Liver (tissue), 9 donors: Measurements from ENCODE around the gene FAM13A. TPM values are rescaled to one million over a fixed set of nuclear protein-coding genes. Genes with fewer than 3 reads are reported as not detected.

Experiments used
- DNase-seq: peaks from one replicate; pipeline ENCODE4 v3.0.0-alpha.2; 2017; ENCODE audit warnings: low spot score
- H3K27ac ChIP-seq, 2 donors: one replicate each; pipeline ENCODE4 v1.7.0; 2013; ENCODE audit warnings: inconsistent platforms in 2 of 2, low read length in 2 of 2, control low read depth in 1 of 2, low read depth in 1 of 2, mild to moderate bottlenecking in 1 of 2
- H3K27me3 ChIP-seq, 4 donors: one replicate each; pipeline versions ENCODE4 v1.6.1 to v1.7.0; 2013; ENCODE audit warnings: low read length in 3 of 4, inconsistent platforms in 1 of 4, mild to moderate bottlenecking in 1 of 4, moderate library complexity in 1 of 4; ENCODE audit not compliant: control insufficient read depth in 4 of 4, insufficient read depth in 4 of 4
- H3K36me3 ChIP-seq, 4 donors: one replicate each; pipeline versions ENCODE4 v1.6.1 to v1.7.0; 2013; ENCODE audit warnings: low read length in 3 of 4, mild to moderate bottlenecking in 3 of 4, low read depth in 1 of 4, moderate library complexity in 1 of 4; ENCODE audit not compliant: control insufficient read depth in 4 of 4, insufficient read depth in 3 of 4
- H3K4me1 ChIP-seq, 4 donors: one replicate each; pipeline versions ENCODE4 v1.6.1 to v1.7.0; 2013; ENCODE audit warnings: low read length in 3 of 4, mild to moderate bottlenecking in 3 of 4, moderate library complexity in 1 of 4; ENCODE audit not compliant: control insufficient read depth in 4 of 4, insufficient read depth in 4 of 4
- H3K4me3 ChIP-seq, 3 donors: one replicate each; pipeline versions ENCODE4 v1.6.1 to v1.7.0; 2013; ENCODE audit warnings: low read length in 3 of 3, control low read depth in 1 of 3, low read depth in 1 of 3, mild to moderate bottlenecking in 1 of 3
- H3K9ac ChIP-seq, 2 donors: one replicate each; pipeline ENCODE4 v1.7.0; 2013; ENCODE audit warnings: low read length in 2 of 2, mild to moderate bottlenecking in 2 of 2, moderate library complexity in 2 of 2, control low read depth in 1 of 2, low read depth in 1 of 2
- H3K9me3 ChIP-seq, 4 donors: one replicate each; pipeline versions ENCODE4 v1.6.1 to v1.7.0; 2013; ENCODE audit warnings: low read length in 3 of 4; ENCODE audit not compliant: control insufficient read depth in 4 of 4
- EGR1 ChIP-seq, 2 donors: IDR thresholded peaks; 2 replicates each; pipeline ENCODE4 v1.6.1; 2016 to 2018; ENCODE audit warnings: antibody characterized with exemption in 2 of 2, low read depth in 2 of 2
- FOXA1 ChIP-seq: IDR thresholded peaks from 2 replicates; pipeline ENCODE4 v1.6.1; 2016; ENCODE audit warnings: antibody characterized with exemption
- FOXA2 ChIP-seq: IDR thresholded peaks from 2 replicates; pipeline ENCODE4 v1.6.1; 2016; ENCODE audit warnings: antibody characterized with exemption
- GABPA ChIP-seq, 2 donors: IDR thresholded peaks in 1 of 2; conservative IDR thresholded peaks in 1 of 2; 2 replicates each; pipeline ENCODE4 v1.6.1; 2016; ENCODE audit warnings: antibody characterized with exemption in 2 of 2, mild to moderate bottlenecking in 1 of 2, moderate library complexity in 1 of 2
- HNF4A ChIP-seq, 2 donors: conservative IDR thresholded peaks; 2 replicates each; pipeline ENCODE4 v1.6.1; 2016; ENCODE audit warnings: antibody characterized with exemption in 2 of 2, mild to moderate bottlenecking in 2 of 2
- HNF4G ChIP-seq: IDR thresholded peaks from 2 replicates; pipeline ENCODE4 v1.6.1; 2016; ENCODE audit warnings: antibody characterized with exemption
- JUND ChIP-seq, 2 donors: IDR thresholded peaks; 2 replicates each; pipeline ENCODE4 v1.6.1; 2016; ENCODE audit warnings: antibody characterized with exemption in 2 of 2
- NR2F2 ChIP-seq: IDR thresholded peaks from 2 replicates; pipeline ENCODE4 v1.6.1; 2016; ENCODE audit warnings: antibody characterized with exemption
- RAD21 ChIP-seq, 2 donors: IDR thresholded peaks; 2 replicates each; pipeline ENCODE4 v1.6.1; 2016; ENCODE audit warnings: antibody characterized with exemption in 2 of 2, mild to moderate bottlenecking in 2 of 2
- RXRA ChIP-seq, 2 donors: IDR thresholded peaks; 2 replicates each; pipeline ENCODE4 v1.6.1; 2017 to 2018; ENCODE audit warnings: antibody characterized with exemption in 2 of 2, mild to moderate bottlenecking in 1 of 2
- SP1 ChIP-seq: IDR thresholded peaks from 2 replicates; pipeline ENCODE4 v1.6.1; 2018; ENCODE audit warnings: antibody characterized with exemption, mild to moderate bottlenecking
- TAF1 ChIP-seq: conservative IDR thresholded peaks from 2 replicates; pipeline ENCODE4 v1.6.1; 2016; ENCODE audit warnings: antibody characterized with exemption, mild to moderate bottlenecking
- YY1 ChIP-seq: IDR thresholded peaks from 2 replicates; pipeline ENCODE4 v1.6.1; 2016; ENCODE audit warnings: antibody characterized with exemption, mild to moderate bottlenecking
- WGBS: extraction: QIAGEN DNeasy Blood & Tissue Kit; methylation state at CpG from one replicate; pipeline ENCODE4 v1.1.7; 2013; 5-methylcytosine and 5-hydroxymethylcytosine counted together
- polyA plus RNA-seq, 2 donors: library from polyadenylated mRNA; stranded (reverse) in 1 of 2; unstranded in 1 of 2; fragments of 200-250 nt in 1 of 2; fragments of >200 nt in 1 of 2; fragmentation: Nextera tagmentation in 1 of 2; extraction: Ambion mirVana in 1 of 2; gene quantifications; one replicate each; pipeline versions ENCODE4 v1.2.1 to v1.2.3, GENCODE V29; 2013 to 2015
- total RNA-seq, 2 donors: library from RNA; depleted of rRNA; stranded (reverse); fragments of >200 nt; gene quantifications; one replicate each; pipeline ENCODE4 v1.2.3, GENCODE V29; 2014
- TF ChIP-seq, protein P1 (sequence below): IDR thresholded peaks from 2 replicates; pipeline ENCODE4 v1.6.1; 2016; ENCODE audit warnings: antibody characterized with exemption
- TF ChIP-seq, protein P2 (sequence below): IDR thresholded peaks from 2 replicates; pipeline ENCODE4 v1.6.1; 2016; ENCODE audit warnings: antibody characterized with exemption
- TF ChIP-seq, protein P3 (sequence below): fragments of 150-350 bp; IDR thresholded peaks from 2 replicates; pipeline ENCODE4 v1.5.1; 2017; ENCODE audit warnings: improper control_type of control experiment, low read depth, low read length; ENCODE audit not compliant: missing input control
- TF ChIP-seq, protein P4 (sequence below): IDR thresholded peaks from 2 replicates; pipeline ENCODE4 v1.6.1; 2016; ENCODE audit warnings: antibody characterized with exemption
- TF ChIP-seq, protein P5 (sequence below): IDR thresholded peaks from 2 replicates; pipeline ENCODE4 v1.6.1; 2016; ENCODE audit warnings: antibody characterized with exemption, mild to moderate bottlenecking
- donor health status: healthy.
- donor health status: healthy.
- donor health status: healthy.
- donor health status: healthy.
- donor health status: healthy.

The FAM13A gene
- total and polyA plus RNA-seq, 4 donors = 14.9 to 52.9 (median 27.6) TPM

DNA sequence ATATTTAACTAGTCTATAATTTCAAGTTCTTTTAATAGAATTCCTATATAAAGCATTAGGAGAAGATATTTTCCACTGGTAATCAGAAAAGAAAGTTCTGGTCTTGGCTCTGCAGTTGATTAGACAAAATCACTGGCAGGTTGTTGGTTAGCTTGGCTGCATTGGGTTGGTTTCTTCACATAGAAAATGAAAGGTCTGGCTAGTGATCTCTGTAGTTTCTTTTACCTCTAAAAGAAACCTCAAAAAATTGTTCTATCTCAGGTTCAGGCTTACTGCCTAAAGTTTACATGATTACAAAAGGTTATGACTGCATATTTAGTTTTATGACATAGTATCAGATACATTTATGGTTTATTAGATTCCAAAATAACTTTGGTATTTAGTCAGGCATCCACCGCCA, 263.5 kb downstream of the FAM13A start:
- Histone ChIP-seq H3K4me1 (no peaks in the 10 kb centered on the region), H3K4me3 (no peak overlapping the region), H3K27me3 (no peaks in the 10 kb centered on the region), H3K36me3 (no peaks in the 10 kb centered on the region), H3K9ac (no peak overlapping the region), H3K27ac (no peak overlapping the region), H3K9me3 (no peaks in the 10 kb centered on the region)
- no peak for TF ChIP-seq SP1
- no peak for TF ChIP-seq FOXA1
- no peak for TF ChIP-seq RAD21 (IDR thresholded peaks at IDR 0.05)
- TF ChIP-seq NR2F2 = no peak
- TF ChIP-seq HNF4G = no peak
- TF ChIP-seq EGR1 (IDR thresholded peaks at IDR 0.05; ENCODE audit: low read depth in 2 of 2) = no peak
- TF ChIP-seq, protein P1, sequence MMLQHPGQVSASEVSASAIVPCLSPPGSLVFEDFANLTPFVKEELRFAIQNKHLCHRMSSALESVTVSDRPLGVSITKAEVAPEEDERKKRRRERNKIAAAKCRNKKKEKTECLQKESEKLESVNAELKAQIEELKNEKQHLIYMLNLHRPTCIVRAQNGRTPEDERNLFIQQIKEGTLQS = no peak
- TF ChIP-seq, protein P2, sequence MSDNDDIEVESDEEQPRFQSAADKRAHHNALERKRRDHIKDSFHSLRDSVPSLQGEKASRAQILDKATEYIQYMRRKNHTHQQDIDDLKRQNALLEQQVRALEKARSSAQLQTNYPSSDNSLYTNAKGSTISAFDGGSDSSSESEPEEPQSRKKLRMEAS = no peak
- TF ChIP-seq HNF4A (conservative IDR thresholded peaks at IDR 0.05) = no peak
- no peak for TF ChIP-seq JUND (IDR thresholded peaks at IDR 0.05)
- TF ChIP-seq RXRA (IDR thresholded peaks at IDR 0.05) = no peak
- no peak for TF ChIP-seq YY1
- TF ChIP-seq TAF1 = no peak
- no peak for TF ChIP-seq FOXA2
- TF ChIP-seq GABPA (IDR thresholded peaks at IDR 0.05 in 1 of 2, conservative IDR thresholded peaks at IDR 0.05 in 1 of 2) = no peak
- TF ChIP-seq, protein P3, sequence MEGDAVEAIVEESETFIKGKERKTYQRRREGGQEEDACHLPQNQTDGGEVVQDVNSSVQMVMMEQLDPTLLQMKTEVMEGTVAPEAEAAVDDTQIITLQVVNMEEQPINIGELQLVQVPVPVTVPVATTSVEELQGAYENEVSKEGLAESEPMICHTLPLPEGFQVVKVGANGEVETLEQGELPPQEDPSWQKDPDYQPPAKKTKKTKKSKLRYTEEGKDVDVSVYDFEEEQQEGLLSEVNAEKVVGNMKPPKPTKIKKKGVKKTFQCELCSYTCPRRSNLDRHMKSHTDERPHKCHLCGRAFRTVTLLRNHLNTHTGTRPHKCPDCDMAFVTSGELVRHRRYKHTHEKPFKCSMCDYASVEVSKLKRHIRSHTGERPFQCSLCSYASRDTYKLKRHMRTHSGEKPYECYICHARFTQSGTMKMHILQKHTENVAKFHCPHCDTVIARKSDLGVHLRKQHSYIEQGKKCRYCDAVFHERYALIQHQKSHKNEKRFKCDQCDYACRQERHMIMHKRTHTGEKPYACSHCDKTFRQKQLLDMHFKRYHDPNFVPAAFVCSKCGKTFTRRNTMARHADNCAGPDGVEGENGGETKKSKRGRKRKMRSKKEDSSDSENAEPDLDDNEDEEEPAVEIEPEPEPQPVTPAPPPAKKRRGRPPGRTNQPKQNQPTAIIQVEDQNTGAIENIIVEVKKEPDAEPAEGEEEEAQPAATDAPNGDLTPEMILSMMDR = no peak
- no peak for DNase-seq
- 92% methylated on average over 1 of the region's 1 CpG for WGBS

DNA sequence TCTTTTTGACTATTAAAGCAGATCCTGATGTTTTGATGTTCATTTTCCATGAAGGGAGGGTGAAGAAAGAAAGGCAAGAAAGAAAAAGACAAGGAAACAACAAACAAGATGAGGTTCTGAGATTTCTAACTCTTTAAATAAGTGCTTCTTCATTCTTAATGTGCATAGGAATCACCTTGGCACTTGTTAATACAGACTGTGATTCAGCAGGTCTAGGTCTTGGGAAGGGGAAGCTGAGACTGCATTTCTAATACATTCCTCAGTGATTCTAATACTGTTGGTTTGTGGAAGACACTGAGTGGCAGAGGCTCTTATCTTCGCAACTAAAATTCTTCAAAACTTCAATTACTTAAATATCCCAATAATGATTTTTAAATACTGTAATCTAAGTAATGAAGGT, 264.2 kb downstream of the FAM13A start:
- Histone ChIP-seq H3K9ac (no peak overlapping the region), H3K27me3 (no peaks in the 10 kb centered on the region), H3K9me3 (no peaks in the 10 kb centered on the region), H3K27ac (no peak overlapping the region), H3K4me1 (no peaks in the 10 kb centered on the region), H3K4me3 (no peak overlapping the region), H3K36me3 (no peaks in the 10 kb centered on the region)
- no peak for DNase-seq
- 99% methylated on average over 1 of the region's 1 CpG for WGBS
- no peak for TF ChIP-seq EGR1 (IDR thresholded peaks at IDR 0.05; ENCODE audit: low read depth in 2 of 2)
- TF ChIP-seq, protein P4, sequence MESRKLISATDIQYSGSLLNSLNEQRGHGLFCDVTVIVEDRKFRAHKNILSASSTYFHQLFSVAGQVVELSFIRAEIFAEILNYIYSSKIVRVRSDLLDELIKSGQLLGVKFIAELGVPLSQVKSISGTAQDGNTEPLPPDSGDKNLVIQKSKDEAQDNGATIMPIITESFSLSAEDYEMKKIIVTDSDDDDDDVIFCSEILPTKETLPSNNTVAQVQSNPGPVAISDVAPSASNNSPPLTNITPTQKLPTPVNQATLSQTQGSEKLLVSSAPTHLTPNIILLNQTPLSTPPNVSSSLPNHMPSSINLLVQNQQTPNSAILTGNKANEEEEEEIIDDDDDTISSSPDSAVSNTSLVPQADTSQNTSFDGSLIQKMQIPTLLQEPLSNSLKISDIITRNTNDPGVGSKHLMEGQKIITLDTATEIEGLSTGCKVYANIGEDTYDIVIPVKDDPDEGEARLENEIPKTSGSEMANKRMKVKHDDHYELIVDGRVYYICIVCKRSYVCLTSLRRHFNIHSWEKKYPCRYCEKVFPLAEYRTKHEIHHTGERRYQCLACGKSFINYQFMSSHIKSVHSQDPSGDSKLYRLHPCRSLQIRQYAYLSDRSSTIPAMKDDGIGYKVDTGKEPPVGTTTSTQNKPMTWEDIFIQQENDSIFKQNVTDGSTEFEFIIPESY = no peak
- TF ChIP-seq, protein P5, sequence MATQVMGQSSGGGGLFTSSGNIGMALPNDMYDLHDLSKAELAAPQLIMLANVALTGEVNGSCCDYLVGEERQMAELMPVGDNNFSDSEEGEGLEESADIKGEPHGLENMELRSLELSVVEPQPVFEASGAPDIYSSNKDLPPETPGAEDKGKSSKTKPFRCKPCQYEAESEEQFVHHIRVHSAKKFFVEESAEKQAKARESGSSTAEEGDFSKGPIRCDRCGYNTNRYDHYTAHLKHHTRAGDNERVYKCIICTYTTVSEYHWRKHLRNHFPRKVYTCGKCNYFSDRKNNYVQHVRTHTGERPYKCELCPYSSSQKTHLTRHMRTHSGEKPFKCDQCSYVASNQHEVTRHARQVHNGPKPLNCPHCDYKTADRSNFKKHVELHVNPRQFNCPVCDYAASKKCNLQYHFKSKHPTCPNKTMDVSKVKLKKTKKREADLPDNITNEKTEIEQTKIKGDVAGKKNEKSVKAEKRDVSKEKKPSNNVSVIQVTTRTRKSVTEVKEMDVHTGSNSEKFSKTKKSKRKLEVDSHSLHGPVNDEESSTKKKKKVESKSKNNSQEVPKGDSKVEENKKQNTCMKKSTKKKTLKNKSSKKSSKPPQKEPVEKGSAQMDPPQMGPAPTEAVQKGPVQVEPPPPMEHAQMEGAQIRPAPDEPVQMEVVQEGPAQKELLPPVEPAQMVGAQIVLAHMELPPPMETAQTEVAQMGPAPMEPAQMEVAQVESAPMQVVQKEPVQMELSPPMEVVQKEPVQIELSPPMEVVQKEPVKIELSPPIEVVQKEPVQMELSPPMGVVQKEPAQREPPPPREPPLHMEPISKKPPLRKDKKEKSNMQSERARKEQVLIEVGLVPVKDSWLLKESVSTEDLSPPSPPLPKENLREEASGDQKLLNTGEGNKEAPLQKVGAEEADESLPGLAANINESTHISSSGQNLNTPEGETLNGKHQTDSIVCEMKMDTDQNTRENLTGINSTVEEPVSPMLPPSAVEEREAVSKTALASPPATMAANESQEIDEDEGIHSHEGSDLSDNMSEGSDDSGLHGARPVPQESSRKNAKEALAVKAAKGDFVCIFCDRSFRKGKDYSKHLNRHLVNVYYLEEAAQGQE = no peak
- TF ChIP-seq, protein P1 = no peak
- no peak for TF ChIP-seq JUND (IDR thresholded peaks at IDR 0.05)
- TF ChIP-seq, protein P3 = no peak
- no peak for TF ChIP-seq GABPA (IDR thresholded peaks at IDR 0.05 in 1 of 2, conservative IDR thresholded peaks at IDR 0.05 in 1 of 2)
- TF ChIP-seq RAD21 (IDR thresholded peaks at IDR 0.05) = no peak
- TF ChIP-seq RXRA (IDR thresholded peaks at IDR 0.05) = no peak
- no peak for TF ChIP-seq FOXA1
- TF ChIP-seq FOXA2 = no peak
- no peak for TF ChIP-seq YY1
- TF ChIP-seq HNF4A (conservative IDR thresholded peaks at IDR 0.05) = no peak
- TF ChIP-seq, protein P2 = no peak
- TF ChIP-seq HNF4G = no peak
- no peak for TF ChIP-seq SP1
- no peak for TF ChIP-seq NR2F2
- TF ChIP-seq TAF1 = no peak
